HG03066 (cell line): Measurements from ENCODE around the gene SPATA31D3.
"Not testable (repeated sequence)": the region's sequence is repeated elsewhere in the genome, so short reads cannot be mapped to it uniquely, and the experiment has no call there.

Experiments used
- ATAC-seq: cut with Tn5 transposase; IDR thresholded peaks from one replicate; pipeline ENCODE4 v1.9.1; 2021; ENCODE audit warnings: low read depth; ENCODE audit not compliant: unreplicated experiment

The SPATA31D3 gene

GRCh38 chr9:81943393-81943792 lies at the start of gene SPATA31D3:
Gene SPATA31D3, plus strand, starts transcription at chr9:81943500. Its CDS starts 86 bp downstream, at chr9:81943586.
- ATAC-seq = not testable (repeated sequence)

- ATAC-seq = no peak
Measured at GRCh38 chr9:81893929-81894328, 49.4 kb upstream of the SPATA31D3 start.

- ATAC-seq = no peak
Measured at GRCh38 chr9:81894891-81895290, 48.4 kb upstream of the SPATA31D3 start.

GRCh38 chr9:81896070-81896469 lies 47.2 kb upstream of the SPATA31D3 start:
- ATAC-seq = no peak

GRCh38 chr9:81898851-81899250 lies 44.4 kb upstream of the SPATA31D3 start:
- no peak for ATAC-seq

GRCh38 chr9:81902196-81902595 lies 41.1 kb upstream of the SPATA31D3 start:
- ATAC-seq = no peak

GRCh38 chr9:81902626-81903025 lies 40.7 kb upstream of the SPATA31D3 start:
- no peak for ATAC-seq

- no peak for ATAC-seq
Measured at GRCh38 chr9:81906671-81907070, 36.6 kb upstream of the SPATA31D3 start.

- no peak for ATAC-seq
Measured at GRCh38 chr9:81912135-81912534, 31.2 kb upstream of the SPATA31D3 start.

- no peak for ATAC-seq
Measured at GRCh38 chr9:81915801-81916505, 27.3 kb upstream of the SPATA31D3 start.

- ATAC-seq = not testable (repeated sequence)
Measured at GRCh38 chr9:81918507-81918906, 24.8 kb upstream of the SPATA31D3 start.

GRCh38 chr9:81928305-81928704 lies 15.0 kb upstream of the SPATA31D3 start, which contains the start of gene SPATA31D4:
Gene SPATA31D4, plus strand, starts transcription at chr9:81928428. Its CDS starts 86 bp downstream, at chr9:81928514.
- ATAC-seq = not testable (repeated sequence)

GRCh38 chr9:81930147-81930546 lies 13.2 kb upstream of the SPATA31D3 start:
- ATAC-seq = not testable (repeated sequence)

- ATAC-seq = not testable (repeated sequence)
Measured at GRCh38 chr9:81933547-81933946, 9.8 kb upstream of the SPATA31D3 start.

- ATAC-seq = not testable (repeated sequence)
Measured at GRCh38 chr9:81948650-81949049, 5.3 kb downstream of the SPATA31D3 start.

- ATAC-seq = no peak
Measured at GRCh38 chr9:81953096-81953495, 9.8 kb downstream of the SPATA31D3 start.

- no peak for ATAC-seq
Measured at GRCh38 chr9:81955625-81956024, 12.3 kb downstream of the SPATA31D3 start.

- ATAC-seq = no peak
Measured at GRCh38 chr9:81964218-81965171, 21.2 kb downstream of the SPATA31D3 start.

- ATAC-seq = no peak
Measured at GRCh38 chr9:81968026-81968425, 24.7 kb downstream of the SPATA31D3 start.

GRCh38 chr9:81969971-81970370 lies 26.7 kb downstream of the SPATA31D3 start:
- no peak for ATAC-seq

- no peak for ATAC-seq
Measured at GRCh38 chr9:81971727-81972126, 28.4 kb downstream of the SPATA31D3 start.
